GM10847 (cell line): ENCODE data around the gene WFIKKN2.

Experiments used
- POLR2A ChIP-seq: IDR thresholded peaks from 2 replicates; pipeline ENCODE4 v1.6.1; 2011; ENCODE audit not compliant: insufficient read length; ENCODE audit errors: extremely low read depth

Gene WFIKKN2

DNA sequence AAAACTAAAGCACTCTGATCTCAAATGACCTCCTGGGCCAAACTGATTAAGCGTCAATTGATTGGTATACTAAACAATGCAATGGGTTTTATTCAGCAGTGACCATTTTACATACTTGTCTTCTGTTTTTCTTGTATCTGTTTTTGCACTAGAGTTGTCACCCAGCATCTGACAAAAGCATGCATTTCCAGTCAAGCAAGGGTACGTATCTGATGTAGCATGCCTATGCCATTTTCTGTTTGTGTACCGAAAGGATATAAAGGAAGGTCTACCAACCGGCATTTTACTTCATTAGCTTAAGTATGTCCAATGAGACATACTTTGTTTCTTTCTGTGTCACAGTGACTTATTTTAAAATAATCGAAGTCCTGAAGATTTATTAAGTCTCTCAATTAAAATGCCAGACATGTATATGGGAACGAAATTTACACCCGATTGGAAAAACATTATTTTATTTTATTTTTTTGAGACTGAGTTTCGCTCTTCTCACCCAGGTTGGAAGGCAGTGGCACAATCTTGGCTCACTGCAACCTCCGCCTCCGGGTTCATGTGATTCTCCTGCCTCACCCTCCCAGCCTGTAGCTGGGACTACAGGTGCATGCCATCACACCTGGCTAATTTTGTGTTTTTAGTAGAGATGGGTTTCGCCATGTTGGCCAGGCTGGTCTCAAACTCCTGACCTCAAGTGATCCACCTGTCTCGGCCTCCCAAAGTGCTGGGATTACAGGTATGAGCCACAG, 23.3 kb downstream of the WFIKKN2 start:
- no peak for TF ChIP-seq POLR2A

DNA sequence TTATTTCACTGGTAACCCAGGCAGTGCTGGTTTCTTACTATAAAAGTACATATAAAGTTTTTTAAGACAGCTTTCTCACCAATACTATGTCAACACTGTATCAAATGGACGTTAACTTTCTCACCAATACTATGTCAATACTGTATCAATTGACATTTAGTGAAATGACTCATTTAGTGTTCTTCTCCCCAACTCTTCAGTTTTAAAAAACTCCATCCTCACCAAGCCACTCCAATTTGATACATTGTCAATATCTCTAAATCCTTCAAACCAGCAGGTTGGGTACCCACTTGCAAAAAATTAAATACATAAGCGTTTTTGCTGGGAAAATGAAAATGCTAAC, 25.9 kb downstream of the WFIKKN2 start:
- no peak for TF ChIP-seq POLR2A

DNA sequence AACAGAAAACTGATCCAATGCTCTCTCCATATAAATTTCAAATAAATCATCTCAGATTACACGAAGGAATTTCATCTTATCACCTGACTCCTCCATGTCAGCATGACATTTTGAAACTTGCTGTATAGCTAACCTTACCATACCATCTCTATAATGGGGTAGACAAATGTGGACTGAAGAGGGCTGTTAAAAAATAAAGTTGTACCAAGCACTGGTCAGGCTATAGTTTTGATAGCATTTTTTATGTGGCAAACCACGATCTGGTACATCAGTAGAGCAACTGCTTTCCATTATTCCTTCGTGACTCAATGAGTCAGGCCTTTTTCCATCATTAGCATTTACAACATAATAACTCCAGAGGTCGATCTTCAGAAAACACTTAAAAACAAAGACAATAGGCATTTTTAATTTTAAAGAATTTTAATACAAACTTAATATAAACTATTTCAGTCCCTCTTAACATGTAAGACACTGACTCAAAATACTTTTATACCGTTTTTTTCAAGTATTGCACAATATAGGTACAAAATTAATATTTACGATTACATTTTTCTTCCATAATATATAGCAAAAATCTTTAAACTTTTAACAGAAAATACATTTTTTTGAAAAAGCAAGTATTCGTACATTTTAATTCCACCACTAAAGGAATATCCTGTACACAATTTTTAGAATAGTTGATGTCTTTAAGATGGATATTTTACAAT, 26.6 kb downstream of the WFIKKN2 start:
- no peak for TF ChIP-seq POLR2A

DNA sequence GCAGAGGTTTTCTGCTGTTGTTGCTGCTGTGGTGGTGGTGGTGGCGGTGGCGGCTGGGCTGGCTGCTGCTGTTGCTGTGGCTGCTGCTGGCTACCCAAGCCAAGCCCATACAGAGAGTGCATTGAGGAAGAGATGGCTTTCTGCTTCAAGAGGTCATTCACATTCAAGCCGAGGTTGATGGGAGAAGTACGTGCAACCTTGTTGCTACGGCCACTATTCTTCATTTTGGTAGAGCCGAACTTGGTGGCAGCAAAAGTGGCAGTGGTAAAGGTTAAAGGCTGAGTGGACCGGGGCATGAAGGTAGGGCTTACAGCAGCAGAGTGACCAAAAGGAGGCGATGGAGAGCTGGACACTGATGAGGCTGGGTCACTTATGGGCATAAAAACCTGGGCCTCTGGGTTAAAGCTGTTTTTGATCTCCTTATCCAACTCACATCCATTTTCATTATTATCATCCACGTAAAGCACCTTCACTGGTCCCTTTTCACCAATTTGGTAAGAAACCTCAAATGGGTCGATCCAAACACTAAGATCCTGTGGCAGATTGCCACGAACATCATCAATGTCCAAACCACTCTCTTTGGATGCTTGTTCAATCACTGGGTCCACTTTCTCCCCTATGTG, 27.9 kb downstream of the WFIKKN2 start:
- TF ChIP-seq POLR2A: no peak

DNA sequence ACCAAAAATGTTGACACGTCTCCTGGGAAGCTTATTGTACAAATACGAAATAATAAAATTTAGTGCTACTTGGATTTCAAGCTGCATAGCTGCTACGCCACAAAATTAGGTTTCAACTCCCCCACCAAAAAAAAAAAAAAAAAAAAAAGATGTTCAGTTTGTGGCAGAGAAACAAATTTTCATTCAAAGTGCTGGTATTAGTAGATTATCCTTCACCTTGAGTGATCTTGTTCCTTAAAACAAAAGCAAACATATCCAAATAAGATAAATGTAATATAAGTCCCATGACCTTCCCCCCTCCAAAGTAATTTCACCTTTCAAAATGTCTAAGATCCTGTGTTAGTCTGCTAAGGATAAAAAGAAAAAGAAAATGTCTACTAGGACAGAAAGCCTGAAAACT, 28.5 kb downstream of the WFIKKN2 start:
- TF ChIP-seq POLR2A: no peak

DNA sequence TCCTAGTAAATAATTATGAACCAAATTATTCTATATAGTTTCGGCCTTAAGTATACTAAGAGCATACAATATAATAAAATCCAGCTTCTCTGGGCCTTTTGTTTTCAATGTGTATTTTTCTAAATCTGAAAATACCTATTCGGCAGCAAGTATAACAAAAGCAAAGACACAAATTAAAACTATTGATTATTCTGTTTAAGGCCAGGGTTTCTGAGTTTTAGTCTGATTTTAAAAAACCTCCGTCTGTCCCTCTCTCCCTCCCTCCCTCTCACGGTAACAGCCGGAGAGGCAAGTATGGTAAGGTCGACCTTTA, 29.3 kb downstream of the WFIKKN2 start:
- TF ChIP-seq POLR2A: no peak

DNA sequence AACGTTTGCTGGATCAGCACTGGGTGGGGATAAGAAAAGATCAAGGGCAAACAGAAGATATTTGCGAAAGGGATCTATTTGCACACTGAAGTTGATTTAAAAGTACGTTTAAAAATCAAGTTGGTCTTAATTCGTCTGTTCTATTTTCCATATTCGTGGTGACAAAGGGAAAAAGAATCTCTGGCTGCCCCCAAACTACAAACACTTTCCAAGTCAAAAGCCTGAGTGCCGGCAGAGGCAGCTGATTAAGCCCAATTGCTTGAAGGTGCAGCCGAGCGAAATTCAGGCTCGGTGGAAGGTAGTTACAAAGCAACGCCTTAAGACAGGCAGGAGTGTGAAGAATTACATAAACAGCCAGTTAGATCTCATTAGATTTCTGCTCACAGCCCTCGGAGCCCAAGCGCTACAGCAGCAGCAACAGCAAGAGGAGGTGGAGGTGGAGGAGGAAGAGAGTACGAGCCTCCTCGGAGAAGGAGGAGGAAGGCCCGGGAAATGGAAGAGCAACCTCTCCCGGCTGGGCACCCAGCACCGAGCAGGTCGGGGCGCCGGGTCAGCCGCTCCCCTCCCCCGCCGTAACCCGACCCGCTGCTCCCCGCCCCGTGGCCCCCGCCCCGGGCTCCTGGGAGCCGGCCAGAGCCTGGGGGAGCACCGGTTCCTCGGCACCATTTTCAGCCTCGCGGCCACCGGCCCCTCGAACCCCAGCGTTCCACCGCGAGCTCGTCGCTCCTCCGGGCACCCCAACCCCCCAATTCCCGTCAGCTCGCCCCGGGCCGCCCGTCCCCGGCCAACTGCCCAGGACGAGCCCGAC, 29.9 kb downstream of the WFIKKN2 start:
- no peak for TF ChIP-seq POLR2A

DNA sequence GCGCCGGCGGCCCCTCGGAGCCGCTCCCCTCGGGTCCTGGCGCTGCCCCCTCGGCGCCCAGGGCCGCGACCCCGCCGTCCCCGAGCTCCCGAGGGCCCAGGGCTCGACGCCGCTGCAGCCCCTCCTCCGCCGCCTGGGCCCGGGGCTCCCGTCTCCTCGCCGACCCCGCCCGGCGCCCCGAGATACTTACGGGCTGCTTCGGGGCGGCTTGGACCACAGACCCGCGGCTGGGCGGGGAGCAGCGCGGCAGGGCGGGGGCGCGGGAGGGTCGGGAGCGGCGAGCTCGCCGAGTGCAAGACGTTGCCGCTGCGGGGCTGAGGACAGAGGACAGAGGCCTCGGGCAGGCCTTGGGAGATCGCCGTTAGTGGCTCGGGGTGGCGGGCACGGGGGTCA, 30.5 kb downstream of the WFIKKN2 start:
- TF ChIP-seq POLR2A: no peak

DNA sequence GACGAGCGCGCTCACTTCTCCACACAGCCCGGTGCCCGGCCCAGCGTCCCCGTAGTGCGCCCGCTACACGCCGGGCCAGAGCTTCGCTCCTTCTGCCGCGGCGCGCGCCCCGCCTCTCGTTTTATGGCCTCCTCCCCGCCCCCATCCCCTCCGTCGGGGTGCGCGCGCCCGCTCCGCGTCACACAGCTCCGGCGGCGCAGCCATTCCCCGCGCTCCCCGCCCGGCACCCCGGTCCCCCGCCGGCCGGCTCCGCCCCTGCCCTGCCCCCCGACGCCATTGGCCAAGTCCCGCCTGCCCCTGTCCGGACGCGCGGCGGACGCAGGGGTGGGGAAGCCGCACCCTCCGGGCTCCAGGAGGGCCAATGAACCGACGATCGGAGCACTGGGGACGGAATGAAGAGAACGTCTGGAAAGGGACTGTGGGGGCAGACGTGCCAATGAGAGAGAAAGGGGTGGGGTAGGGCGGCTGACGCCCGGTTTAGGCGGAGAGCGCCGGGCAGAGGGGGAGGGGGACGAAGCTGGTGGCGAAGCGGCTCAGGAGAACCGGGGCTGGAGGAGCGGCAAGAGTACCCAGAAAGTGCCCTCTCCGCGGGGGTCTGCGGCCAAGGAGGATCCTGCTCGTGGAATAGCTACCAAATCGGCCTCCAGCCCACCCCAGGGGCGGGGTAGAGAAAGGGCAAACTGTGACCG, 31.0 kb downstream of the WFIKKN2 start, which contains the start of gene TOB1:
TOB1 (minus strand) TSS at position 94 of the 689 bp plus-strand sequence. CDS start 2,337 bp downstream, outside the sequence.
- TF ChIP-seq POLR2A: peak; percentile 100

DNA sequence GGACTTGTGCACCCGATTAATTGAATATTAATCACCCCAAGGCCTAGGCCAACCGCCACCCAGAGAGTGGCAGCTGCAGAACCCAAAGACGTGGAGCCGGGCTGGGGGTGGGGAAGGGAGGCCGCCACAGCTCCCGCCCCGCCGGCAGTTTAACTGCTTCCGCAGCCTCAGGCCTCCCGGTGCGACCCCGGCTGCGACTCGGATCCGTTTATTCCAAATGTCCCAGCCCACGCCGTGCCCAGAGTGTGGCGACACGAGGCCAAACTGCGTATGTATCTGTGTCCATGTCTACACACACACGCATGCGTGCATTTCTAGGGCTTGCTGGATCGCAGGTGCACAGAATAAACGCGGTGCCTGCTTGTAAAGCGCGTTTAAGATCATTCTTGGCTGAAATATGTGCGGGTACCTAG, 31.6 kb downstream of the WFIKKN2 start:
- TF ChIP-seq POLR2A: peak; percentile 15

DNA sequence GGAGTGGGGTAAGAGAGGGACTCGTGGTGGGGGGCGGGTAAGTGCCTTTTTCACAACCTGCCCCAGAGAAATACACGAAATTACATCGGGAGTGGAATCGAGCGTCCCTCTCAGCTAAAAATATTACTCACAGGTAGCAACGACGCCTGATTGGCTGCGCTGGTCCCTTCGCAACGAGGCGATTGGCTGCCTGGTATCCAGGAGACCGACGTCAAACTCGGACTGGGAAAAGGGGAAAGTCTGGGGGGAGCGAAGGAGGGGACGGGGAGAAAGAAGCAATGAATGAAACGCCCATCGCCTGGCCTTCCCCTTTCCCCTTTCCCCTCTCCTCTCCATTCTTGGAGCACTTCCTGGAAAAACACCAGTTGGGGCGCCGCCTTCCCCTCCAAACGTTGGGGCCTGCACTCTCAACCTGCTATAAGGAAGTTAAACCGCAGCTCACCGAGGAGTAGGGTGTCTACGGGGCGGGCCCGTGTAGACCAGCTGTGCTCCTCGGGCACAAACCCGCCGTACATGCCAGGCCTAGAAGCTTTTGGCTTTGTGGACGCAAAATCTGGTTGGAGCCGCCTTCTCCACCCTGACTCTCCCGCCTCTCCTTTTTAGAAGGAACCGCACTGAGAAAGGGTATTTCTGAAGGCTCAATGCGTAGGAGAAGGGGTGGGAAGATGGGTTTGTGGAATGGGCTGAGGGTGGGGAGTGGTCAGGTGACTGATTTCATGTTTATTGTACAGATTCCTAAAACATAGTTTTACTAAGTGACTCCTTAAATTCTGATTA, 32.2 kb downstream of the WFIKKN2 start:
- TF ChIP-seq POLR2A: peak; percentile 29

DNA sequence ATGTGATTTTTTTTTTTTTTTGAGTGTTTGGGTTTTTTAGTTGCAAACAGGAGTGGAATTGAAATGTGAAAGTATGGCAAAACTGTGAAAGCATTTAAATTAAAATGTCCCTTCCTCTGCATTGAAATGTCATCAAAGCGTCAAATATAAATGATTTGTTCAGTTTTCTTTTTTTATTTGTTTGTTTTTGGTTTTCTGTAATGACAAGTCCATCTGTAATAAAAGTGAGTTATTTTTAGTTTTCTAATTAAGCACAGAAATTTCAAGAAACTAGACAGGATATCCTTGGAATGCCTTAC, 32.7 kb downstream of the WFIKKN2 start:
- no peak for TF ChIP-seq POLR2A

DNA sequence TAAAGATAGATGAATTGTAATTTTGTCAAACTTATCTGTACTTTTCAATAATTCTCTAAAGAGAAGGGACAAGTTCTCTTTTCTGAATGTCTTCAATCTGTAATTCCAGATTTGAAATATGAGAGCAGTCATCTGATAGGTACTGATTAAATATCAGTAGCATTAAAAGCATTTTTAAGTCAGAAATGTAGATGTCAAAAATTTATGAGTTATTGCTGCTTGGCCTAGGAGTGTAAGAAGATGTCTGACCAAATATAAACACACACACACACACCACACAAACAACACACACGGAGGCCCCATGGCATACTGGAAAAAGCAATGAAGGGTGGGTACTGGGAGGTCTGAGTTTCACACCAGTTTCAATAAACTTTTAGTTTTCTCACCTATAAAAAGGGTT, 33.2 kb downstream of the WFIKKN2 start:
- no peak for TF ChIP-seq POLR2A

DNA sequence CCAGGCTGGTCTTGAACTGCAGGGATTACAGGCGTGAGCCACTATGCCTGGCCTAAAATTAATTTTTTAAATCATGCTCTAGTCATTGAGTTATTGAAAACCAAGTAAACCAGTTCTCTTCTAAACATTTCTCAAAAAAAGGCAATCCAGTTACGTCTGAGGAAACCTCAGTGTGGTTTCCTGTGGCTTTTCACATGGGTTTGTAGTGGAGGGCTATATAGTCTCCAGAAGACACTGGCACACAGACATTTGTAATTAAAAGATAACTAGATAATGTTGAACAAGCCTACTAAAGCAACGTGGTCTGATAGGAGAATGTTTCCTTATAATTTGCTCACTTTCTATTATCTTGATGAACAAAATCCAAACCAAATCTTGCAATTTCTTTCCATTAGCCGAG, 36.0 kb downstream of the WFIKKN2 start:
- TF ChIP-seq POLR2A: no peak

DNA sequence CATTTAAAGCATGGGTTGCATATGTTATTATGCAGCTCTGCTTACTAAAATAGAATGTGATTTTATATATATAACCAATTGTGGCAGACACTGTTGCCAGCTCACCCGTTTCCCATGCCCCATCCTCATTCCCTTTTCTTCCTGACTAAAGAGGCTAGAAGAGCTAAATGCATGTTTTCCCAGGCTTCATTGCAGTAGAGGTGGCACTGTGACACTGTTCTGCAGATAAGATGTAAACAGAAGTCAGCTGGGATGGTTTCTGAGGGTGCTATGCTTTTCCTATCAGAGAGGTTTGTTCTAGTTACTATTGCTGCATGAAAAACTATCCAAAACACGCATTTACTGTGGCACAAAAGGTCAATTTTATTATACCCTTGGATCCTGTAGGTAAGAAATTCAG, 36.5 kb downstream of the WFIKKN2 start:
- no peak for TF ChIP-seq POLR2A
